GM12872 (cell line): ENCODE results near the gene SH3PXD2A.

Experiments
- TF ChIP-seq, protein P1 (sequence below): IDR thresholded peaks from 3 replicates; pipeline ENCODE4 v1.5.1; 2011; ENCODE audit warnings: low read depth, mild to moderate bottlenecking, low read length, moderate library complexity; ENCODE audit not compliant: insufficient read depth

Gene SH3PXD2A

DNA sequence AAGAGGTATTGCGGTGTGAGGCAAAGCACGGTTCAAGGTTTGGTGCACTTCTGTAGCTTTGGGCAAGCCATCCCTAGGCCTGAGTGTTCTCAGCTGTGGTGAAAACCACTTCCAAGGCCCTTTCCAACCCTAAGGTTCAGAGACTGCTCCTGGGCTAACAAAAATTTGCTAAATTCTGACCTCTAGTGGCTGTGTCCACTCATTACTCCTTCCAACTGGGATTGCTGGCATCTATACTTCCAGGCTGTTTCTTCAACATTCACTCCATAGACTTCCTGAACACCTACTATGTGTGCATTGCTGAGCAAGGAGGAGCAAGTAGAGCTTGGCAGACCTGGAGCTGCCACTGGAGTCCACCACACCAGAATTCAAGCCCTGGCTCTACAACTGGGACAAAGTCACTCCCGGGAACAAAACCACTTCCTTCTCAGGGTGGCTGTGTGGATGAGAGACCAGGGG is 29.3 kb upstream of the SH3PXD2A start:
- TF ChIP-seq, protein P1, sequence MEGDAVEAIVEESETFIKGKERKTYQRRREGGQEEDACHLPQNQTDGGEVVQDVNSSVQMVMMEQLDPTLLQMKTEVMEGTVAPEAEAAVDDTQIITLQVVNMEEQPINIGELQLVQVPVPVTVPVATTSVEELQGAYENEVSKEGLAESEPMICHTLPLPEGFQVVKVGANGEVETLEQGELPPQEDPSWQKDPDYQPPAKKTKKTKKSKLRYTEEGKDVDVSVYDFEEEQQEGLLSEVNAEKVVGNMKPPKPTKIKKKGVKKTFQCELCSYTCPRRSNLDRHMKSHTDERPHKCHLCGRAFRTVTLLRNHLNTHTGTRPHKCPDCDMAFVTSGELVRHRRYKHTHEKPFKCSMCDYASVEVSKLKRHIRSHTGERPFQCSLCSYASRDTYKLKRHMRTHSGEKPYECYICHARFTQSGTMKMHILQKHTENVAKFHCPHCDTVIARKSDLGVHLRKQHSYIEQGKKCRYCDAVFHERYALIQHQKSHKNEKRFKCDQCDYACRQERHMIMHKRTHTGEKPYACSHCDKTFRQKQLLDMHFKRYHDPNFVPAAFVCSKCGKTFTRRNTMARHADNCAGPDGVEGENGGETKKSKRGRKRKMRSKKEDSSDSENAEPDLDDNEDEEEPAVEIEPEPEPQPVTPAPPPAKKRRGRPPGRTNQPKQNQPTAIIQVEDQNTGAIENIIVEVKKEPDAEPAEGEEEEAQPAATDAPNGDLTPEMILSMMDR, result peak; percentile 80

DNA sequence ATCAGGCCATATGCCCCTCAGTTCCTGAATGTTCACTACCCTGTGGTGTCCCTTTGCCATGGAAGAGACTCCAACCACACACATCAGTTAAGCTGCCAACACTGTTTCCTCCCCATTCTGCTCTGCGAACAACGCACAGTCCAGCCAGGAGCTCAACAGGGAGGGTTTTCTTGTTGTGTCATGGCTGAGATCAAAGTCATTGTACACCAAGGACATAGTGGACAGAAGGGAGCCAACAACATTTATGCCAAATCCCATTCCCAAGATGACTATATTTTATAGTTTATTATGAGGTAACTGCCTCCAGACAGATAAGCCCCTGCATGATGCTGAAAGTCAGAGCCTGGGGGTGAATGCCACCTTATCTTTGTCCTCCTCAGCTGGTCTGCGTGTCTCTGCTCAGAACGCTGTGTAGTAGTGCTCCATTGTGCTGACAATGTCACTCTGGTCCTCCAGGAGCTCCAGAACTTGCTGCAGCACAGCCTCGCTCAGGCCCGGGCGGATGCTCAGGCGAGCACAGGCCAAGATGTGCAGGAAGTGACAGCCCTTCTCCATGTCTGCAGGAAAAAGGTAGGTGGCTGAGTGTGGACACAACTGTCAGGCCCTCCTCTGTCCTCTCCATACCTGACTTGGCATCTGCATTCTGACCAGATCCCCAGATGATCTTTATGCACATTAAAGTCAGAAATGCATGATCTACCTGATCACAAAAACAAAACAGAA is 27.1 kb upstream of the SH3PXD2A start:
- TF ChIP-seq, protein P1, result no peak

DNA sequence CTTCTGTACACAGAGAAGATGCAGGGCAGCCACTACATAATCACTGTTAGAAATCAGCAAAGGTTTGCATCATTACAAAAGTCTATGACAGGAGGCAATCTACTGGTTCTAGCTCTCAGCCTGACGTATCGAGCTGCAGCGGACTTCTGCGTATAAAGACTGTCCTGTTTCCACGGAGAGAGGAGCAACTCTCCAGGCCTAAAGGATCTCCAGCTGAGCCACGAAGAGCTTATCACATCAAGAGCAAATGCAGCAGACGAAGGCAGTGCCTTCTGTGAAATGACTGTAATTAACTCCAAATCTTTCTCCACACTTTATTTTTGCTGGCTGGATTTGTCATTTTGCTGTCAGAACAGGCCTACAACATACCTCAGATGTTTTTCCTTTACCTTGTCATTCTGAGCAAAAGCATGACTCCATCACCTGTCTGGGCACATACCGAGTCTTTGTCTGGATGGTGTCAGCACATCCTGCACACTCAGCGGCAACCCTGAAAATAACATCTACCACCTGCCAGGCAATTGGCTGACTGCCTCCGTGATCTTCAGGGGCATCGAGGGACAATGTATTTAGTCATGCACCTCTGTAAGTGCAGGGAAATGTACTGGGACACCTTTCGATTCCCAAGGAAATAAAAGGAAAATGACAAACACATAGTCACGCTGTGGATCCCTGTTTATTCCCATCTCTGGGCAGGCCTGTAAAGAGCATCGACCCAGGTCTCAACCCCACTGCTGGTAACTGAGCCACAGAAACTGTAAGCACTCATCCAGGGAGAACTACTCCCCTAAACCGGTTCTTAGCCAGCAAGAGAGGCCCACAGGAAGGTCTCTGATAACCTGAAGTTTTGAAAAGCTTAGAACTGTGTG is 26.3 kb upstream of the SH3PXD2A start:
- TF ChIP-seq, protein P1, result no peak

DNA sequence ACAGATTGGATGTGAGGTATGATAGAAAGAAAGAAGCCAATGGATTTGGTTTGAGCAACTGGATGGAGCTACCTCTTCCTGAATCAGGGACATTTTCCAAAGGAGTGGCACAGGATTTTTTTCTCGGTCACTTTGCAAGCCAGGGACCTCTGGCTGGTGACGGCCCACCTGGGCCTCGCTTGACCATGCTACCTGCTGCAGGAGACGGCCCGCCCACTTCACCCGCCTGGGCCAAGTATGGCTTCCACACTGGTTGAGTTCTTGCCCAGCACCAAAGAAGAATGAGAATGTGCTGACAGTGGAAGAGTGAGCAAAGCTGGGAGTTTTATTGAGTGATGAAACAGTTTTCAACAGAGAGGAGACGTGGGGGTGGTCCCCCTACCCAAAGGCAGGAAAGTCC is 24.5 kb upstream of the SH3PXD2A start:
- TF ChIP-seq, protein P1, result no peak

DNA sequence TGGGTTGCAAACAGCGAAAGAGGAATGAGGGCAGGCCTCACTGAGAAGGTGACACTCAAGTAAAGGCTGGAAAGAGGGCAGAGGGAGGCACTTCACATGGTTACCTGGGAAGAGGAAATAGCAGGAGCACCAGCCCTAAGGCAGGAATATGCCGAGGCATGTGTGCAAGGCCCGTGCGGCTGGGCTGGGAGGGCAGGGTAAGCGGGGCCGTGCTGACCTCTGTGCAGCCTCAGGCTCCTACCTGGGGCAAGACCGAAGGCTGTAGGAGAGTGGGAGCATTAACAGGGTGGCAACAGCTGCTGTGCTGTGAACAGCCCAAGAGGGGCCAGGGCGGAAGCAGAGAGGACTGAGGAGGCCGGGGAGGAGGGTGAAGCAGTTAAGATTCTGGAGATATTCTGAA is 24.0 kb upstream of the SH3PXD2A start:
- TF ChIP-seq, protein P1, result no peak

DNA sequence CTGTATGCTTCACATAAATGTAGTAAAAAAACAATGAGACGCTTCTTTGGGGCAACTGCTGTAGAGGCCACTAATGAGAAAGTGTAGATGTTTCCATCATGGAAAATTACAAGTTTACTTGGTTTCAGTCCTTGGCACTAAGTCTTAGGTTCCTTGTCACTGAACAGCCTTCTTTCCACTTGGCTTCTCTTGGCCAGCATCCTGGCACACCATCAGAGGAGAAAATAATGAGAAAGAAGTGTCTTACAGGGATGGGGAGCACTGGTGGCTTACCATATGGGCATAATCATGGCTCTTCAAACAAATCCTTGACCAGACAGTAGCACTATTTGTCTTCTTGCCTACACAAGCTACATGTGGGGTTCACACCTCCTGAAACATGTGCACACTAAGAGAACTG is 22.5 kb upstream of the SH3PXD2A start:
- TF ChIP-seq, protein P1, result no peak

DNA sequence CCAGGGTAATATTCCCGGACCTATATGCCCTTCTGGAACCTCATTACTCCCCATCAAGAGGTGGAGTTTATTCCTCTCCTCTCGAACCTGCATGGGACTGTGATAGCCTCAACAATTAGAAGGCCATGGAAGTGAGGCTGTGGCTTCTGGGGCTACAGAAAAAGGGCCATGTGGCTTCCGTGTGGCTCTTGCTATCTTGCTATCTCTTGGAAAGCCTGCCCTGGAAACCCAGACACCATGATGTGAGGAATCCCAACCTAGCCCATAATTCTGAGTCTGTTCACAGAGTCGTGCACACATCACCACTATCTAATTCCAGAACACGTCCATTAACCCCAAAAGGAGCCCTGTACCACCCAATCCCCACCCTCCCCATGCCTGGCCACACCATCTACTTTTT is 20.8 kb upstream of the SH3PXD2A start:
- TF ChIP-seq, protein P1, result no peak
